ENCODE data around the gene FAM162A. TPM values are rescaled to one million over a fixed set of nuclear protein-coding genes. Genes with fewer than 3 reads are reported as not detected.

FAM162A gene
- total and polyA plus RNA-seq, 10 donors = 9.3 to 57.1 (median 25.8) TPM

DNA sequence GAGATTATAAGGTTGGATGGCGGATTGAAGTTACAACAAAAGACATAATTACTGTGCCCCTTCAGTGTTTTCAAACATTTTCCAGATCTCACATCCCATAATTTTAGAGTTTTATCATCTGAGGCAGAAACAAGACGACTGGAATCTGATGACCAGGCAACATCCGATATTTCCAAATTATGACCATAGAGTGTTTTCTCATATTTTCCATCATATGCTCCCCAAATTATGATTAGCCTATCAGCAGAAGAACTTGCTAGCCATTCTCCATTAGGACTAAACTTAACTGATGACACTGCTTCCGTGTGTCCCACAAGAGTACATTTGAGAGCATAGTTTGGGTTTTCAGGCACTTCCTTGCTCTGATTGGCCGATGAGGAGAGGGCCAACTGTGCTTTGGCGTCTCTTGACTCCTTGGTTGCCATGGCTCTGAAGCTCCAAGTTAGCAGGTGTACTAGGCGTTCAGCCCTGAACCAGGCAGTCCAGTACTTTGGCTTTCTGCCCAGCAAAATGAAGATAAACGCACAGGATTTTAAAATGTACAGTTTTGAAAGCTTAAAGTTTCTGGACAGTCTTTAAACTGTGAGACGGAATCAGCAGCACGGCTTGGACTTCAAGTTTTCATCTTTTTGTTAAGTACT lies 31.2 kb downstream of the FAM162A start:
- Histone ChIP-seq H3K9me3 (no peaks in the 10 kb centered on the region), H3K27ac (peak overlapping the region; percentile 80 to 97 (median 94)), H3K27me3 (replicated peaks in 1 of 7) (no peaks in the 10 kb centered on the region), H3K36me3 (peaks cover 0 to 35% (median 3%) of the 10 kb centered on the region in 6 donors), H3K4me1 (peaks cover 25 to 76% (median 46%) of the 10 kb centered on the region in 6 donors), H3K4me3 (peak overlapping the region; percentile 68 to 85 (median 72))
- intact Hi-C loops (cut with DNase I; ENCODE audit: low total_unique reads) = no loop called here
- DNase-seq = no peak
- TF ChIP-seq POLR2AphosphoS5 (IDR thresholded peaks at IDR 0.05) = no peak
- TF ChIP-seq, protein P1, sequence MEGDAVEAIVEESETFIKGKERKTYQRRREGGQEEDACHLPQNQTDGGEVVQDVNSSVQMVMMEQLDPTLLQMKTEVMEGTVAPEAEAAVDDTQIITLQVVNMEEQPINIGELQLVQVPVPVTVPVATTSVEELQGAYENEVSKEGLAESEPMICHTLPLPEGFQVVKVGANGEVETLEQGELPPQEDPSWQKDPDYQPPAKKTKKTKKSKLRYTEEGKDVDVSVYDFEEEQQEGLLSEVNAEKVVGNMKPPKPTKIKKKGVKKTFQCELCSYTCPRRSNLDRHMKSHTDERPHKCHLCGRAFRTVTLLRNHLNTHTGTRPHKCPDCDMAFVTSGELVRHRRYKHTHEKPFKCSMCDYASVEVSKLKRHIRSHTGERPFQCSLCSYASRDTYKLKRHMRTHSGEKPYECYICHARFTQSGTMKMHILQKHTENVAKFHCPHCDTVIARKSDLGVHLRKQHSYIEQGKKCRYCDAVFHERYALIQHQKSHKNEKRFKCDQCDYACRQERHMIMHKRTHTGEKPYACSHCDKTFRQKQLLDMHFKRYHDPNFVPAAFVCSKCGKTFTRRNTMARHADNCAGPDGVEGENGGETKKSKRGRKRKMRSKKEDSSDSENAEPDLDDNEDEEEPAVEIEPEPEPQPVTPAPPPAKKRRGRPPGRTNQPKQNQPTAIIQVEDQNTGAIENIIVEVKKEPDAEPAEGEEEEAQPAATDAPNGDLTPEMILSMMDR (IDR thresholded peaks at IDR 0.05 in 8 of 11, conservative IDR thresholded peaks at IDR 0.05 in 3 of 11) = no peak
- no peak for TF ChIP-seq POLR2A (IDR thresholded peaks at IDR 0.05)
- 26 to 29% (median 28%) methylated on average over 10 of the region's 10 CpGs for WGBS, 5 donors

DNA sequence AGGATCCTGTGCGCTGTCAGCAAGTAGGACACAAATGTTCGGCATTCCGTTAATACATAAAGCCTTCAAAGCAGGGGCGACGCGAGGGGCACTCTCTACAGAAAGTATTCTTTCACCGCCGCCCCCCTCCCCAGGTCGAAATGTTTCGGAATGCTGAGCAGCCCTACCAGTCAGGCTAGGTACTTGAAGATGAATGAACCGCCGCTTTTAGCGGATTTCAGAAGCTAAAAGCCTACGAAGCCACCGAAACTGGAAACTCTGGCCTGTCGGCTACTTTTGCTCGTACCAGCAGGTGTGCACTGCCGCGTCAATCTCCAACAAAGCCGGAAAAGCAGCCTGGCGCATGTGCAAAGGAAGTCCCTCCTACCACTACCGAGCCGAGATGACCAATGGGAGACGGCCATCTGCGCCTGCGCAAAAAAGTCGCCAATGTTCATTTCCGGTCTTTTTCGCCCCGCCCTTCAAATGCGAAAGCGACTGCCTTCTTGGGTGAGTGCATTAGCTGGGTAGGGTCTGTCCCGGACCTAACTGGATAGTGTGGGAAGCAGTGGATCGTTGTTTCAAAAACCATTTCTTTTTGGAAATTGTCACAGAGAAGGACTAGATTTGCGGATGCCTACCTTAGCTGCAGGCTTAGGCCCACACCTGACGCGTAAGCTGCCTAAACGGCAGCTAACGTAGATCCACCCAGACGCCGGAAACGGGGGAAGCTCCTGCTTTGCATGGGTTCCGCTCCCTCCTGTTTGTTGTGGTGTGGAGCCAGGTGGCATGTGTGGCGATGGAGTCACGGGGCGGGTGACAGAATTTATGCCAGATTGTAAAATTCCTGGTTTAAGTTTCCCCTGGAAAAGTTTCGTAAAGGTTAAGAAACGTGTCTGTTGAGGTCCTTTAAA lies 32.0 kb downstream of the FAM162A start, which contains the start of gene WDR5B:
Gene WDR5B, minus strand, starts transcription at position 301 of the 893 bp plus-strand sequence. CDS start 534 bp downstream, outside the sequence.
- DNase-seq = peak; percentile 96
- WGBS, 5 donors = 0 to 1% (median 0%) methylated on average over 39 to 48 of the region's 48 CpGs
- Histone ChIP-seq H3K4me1 (peaks cover 25 to 69% (median 44%) of the 10 kb centered on the region in 6 donors), H3K27me3 (replicated peaks in 1 of 7) (no peaks in the 10 kb centered on the region), H3K4me3 (peak within 1 kb of the TSS; percentile 68 to 85 (median 72)), H3K36me3 (peaks cover 0 to 31% (median 3%) of the 10 kb centered on the region in 6 donors), H3K27ac (peak within 1 kb of the TSS; percentile 80 to 97 (median 94)), H3K9me3 (no peaks in the 10 kb centered on the region)
- TF ChIP-seq, protein P1 (IDR thresholded peaks at IDR 0.05 in 8 of 11, conservative IDR thresholded peaks at IDR 0.05 in 3 of 11) = peak in 6 of 11 experiments; percentile 4 to 46 (median 23)
- peak; percentile 79 to 97 (median 95) for TF ChIP-seq POLR2AphosphoS5 (IDR thresholded peaks at IDR 0.05)
- peak in 2 of 3 donors; percentile 61 to 62 for TF ChIP-seq POLR2A (IDR thresholded peaks at IDR 0.05)
- intact Hi-C loops (cut with DNase I; ENCODE audit: low total_unique reads) = no loop called here

DNA sequence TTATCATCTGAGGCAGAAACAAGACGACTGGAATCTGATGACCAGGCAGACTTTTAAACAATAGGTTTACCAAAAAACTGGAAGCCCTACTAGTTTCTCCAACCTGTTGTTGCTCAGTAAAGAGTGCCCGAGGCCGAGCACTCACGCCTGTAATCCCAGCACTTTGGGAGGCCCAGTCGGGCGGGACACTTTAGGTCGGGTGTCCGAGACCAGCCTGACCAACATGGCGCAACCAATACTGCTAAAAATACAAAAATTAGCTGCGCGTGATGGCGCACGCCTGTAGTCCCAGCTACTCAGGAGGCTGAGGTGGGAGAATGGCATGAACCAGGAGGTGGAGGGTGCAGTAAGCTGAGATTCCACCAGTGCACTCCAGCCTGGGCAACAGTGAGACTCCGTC lies 33.0 kb downstream of the FAM162A start:
- Histone ChIP-seq H3K36me3 (peaks cover 0 to 37% (median 3%) of the 10 kb centered on the region in 6 donors), H3K9me3 (no peaks in the 10 kb centered on the region), H3K4me1 (peaks cover 25 to 61% (median 40%) of the 10 kb centered on the region in 6 donors), H3K27ac (peak overlapping the region; percentile 80 to 97 (median 94)), H3K27me3 (replicated peaks in 1 of 7) (no peaks in the 10 kb centered on the region), H3K4me3 (peak overlapping the region; percentile 68 to 85 (median 72))
- 59 to 73% (median 62%) methylated on average over 14 of the region's 14 CpGs for WGBS, 5 donors
- peak in 1 of 3 donors; percentile 7 for TF ChIP-seq POLR2AphosphoS5 (IDR thresholded peaks at IDR 0.05)
- no peak for TF ChIP-seq POLR2A (IDR thresholded peaks at IDR 0.05)
- DNase-seq = peak; percentile 78
- intact Hi-C loops (cut with DNase I; ENCODE audit: low total_unique reads) = no loop called here

DNA sequence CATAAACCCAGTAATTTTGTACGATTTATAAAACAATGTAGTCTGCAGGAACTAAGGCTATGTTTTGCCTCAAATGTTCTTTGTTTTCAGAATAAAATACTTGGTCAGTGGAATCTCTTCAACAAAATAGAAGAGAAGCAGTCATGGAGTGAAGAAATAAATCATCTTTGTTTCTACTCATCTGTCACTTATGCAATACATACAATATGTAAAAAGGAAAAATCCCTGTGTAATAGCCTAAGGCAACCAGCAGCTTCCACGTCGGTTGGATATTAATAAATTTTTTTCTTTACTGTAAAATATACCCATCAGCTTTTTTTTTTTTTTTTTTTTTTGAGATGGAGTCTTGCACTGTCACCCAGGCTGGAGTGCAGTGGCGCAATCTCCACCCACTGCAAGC lies 37.1 kb downstream of the FAM162A start:
- TF ChIP-seq, protein P1 (IDR thresholded peaks at IDR 0.05 in 8 of 11, conservative IDR thresholded peaks at IDR 0.05 in 3 of 11) = no peak
- TF ChIP-seq POLR2AphosphoS5 (IDR thresholded peaks at IDR 0.05) (no peak), POLR2A (IDR thresholded peaks at IDR 0.05) (no peak)
- Histone ChIP-seq H3K4me1 (peaks cover 6 to 23% (median 14%) of the 10 kb centered on the region in 6 donors), H3K4me3 (no peak overlapping the region), H3K36me3 (peaks cover 0 to 60% (median 21%) of the 10 kb centered on the region in 6 donors), H3K27ac (no peak overlapping the region), H3K9me3 (no peaks in the 10 kb centered on the region), H3K27me3 (replicated peaks in 1 of 7) (no peaks in the 10 kb centered on the region)
- 88 to 95% (median 93%) methylated on average over 4 of the region's 4 CpGs for WGBS, 5 donors
- no peak for DNase-seq
- intact Hi-C loops (cut with DNase I; ENCODE audit: low total_unique reads) = no loop called here

Data from spleen (tissue), 11 donors.